NCI-H2196 (cell line): ENCODE measurements around the gene IL33.

ENCODE experiments used
- DNase-seq: peaks from one replicate; lab custom pipeline; 2025; ENCODE audit not compliant: unreplicated experiment; lab: John Stamatoyannopoulos, UW

The IL33 gene

GRCh38 chr9:6277417-6277816 is 61.8 kb downstream of the IL33 start:
- DNase-seq: no peak

- DNase-seq: no peak
Observed at GRCh38 chr9:6301858-6302257, 86.3 kb downstream of the IL33 start.

DNA sequence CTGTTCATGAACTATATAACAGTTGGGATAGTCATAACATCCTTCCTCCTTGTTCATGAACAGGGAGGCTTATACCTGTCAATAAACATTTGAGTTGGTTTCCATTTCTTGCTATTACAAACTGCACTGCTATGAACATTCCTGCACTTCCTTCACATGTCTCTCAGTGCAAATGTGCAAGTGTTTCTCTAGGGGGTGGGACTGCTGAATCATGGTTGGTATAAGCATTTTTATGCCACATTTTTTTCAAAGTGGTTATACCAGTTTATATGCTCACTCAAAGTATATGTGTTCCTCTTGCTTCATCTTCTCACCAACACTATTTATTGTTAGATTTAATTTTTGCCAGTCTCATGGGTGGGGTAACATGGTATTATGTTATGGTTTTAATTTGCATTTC is 86.8 kb downstream of the IL33 start:
- DNase-seq: no peak

- no peak for DNase-seq
Observed at GRCh38 chr9:6304232-6304631, 88.6 kb downstream of the IL33 start.

DNA sequence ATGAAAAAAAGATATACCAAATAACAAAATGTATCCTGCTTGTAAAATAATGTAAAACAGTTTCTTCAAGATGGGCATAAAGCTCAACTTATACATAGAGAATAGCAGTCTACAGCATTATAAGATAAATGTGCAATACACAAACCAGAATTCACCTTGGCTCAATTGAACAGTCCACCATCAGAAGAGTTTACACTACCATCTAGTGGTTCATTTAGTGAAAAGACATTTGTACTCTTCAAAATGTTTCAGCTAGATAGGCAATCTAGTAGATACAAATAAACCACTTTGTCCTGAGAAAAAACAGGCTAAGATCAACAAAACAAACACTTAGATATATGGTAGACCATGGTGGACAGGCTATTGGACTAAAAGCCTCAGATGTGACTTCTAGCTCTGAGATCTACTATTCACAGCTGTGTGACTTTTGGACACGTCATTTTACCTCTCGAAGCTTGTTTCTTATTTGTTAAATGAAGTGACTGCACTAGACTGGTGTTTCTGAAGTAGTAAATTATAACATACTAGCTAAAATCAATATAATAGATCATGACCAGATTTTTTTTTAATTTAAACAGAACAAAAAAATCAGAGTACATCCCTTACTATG is 90.5 kb downstream of the IL33 start:
- DNase-seq: peak; percentile 69
